ENCODE measurements around the gene TRAPPC8. TPM values are rescaled to one million over a fixed set of nuclear protein-coding genes. Genes with fewer than 3 reads are reported as not detected.
A peak's percentile ranks its signal among the peaks of the same experiment; 100 is the strongest.

The TRAPPC8 gene
- total RNA-seq, 2 experiments from 2014 or later: 22.8 to 23.4 TPM

DNA sequence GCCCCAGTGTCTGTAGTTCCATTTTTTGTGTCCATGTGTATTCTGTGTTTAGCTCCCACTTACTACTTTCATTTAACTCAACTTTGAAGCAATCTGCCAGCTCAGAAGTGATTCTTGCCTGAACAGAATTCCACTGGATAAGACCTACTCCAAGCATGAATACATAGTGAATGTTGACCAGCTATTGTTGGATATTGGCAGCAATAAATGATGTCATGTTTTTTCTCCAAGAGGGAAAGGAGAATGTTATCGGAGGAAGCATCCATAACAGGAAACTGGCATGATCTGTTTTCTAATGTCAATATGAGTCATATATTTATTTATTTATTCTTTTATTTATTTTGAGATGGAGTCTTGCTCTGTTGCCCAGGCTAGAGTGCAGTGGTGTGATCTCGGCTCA is 36.8 kb upstream of the TRAPPC8 start:
- H3K4me3 ChIP-seq (ENCODE audit: low read depth, low read length, poor library complexity, severe bottlenecking): no peak overlapping the region
- ChIA-PET CTCF (ENCODE audit: unreplicated experiment) (interaction anchor here (0.5 kb wide), 1 partner anchor 106 kb away, joined by 5 read pairs; no protein-coding TSS in a partner anchor), POLR2A (no interaction called here)
- no peak overlapping the region for H3K4me2 ChIP-seq (ENCODE audit: low read length)
- H3K9me2 ChIP-seq (ENCODE audit: insufficient read depth, low read length): no peaks in the 10 kb centered on the region
- no peaks in the 10 kb centered on the region for H3K4me1 ChIP-seq (ENCODE audit: insufficient read depth, low read length, poor library complexity, severe bottlenecking)
- H3K36me3 ChIP-seq (ENCODE audit: insufficient read depth, low read length): no peaks in the 10 kb centered on the region
- TF ChIP-seq, protein P1, sequence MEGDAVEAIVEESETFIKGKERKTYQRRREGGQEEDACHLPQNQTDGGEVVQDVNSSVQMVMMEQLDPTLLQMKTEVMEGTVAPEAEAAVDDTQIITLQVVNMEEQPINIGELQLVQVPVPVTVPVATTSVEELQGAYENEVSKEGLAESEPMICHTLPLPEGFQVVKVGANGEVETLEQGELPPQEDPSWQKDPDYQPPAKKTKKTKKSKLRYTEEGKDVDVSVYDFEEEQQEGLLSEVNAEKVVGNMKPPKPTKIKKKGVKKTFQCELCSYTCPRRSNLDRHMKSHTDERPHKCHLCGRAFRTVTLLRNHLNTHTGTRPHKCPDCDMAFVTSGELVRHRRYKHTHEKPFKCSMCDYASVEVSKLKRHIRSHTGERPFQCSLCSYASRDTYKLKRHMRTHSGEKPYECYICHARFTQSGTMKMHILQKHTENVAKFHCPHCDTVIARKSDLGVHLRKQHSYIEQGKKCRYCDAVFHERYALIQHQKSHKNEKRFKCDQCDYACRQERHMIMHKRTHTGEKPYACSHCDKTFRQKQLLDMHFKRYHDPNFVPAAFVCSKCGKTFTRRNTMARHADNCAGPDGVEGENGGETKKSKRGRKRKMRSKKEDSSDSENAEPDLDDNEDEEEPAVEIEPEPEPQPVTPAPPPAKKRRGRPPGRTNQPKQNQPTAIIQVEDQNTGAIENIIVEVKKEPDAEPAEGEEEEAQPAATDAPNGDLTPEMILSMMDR (conservative IDR thresholded peaks at IDR 0.05; ENCODE audit: low read length): no peak
- TF ChIP-seq EZH2phosphoT487 (IDR thresholded peaks at IDR 0.05; ENCODE audit: borderline replicate concordance, low read depth, low read length): no peak
- H2AFZ ChIP-seq (ENCODE audit: low read length): no peak overlapping the region
- no TSS peak for BruUV-seq (replicated peaks)
- intact Hi-C loops (cut with micrococcal nuclease; ENCODE audit: unreplicated experiment): loop anchor here (5.0 to 10.0 kb wide), 2 partner anchors 157 to 425 kb away; no protein-coding TSS in a partner anchor
- H3K9me3 ChIP-seq (ENCODE audit: low read length): no peaks in the 10 kb centered on the region
- no peak overlapping the region for H3K27ac ChIP-seq (ENCODE audit: low read depth, low read length, poor library complexity, severe bottlenecking)
- no peak for DNase-seq (ENCODE audit: low spot score)
- no peaks in the 10 kb centered on the region for H3K79me2 ChIP-seq (ENCODE audit: insufficient read depth, low read depth, low read length)
- no peaks in the 10 kb centered on the region for H4K20me1 ChIP-seq (ENCODE audit: insufficient read depth, low read length)

- Histone ChIP-seq H2AFZ (ENCODE audit: low read length) (no peak overlapping the region), H3K79me2 (ENCODE audit: insufficient read depth, low read depth, low read length) (no peaks in the 10 kb centered on the region), H3K9me3 (ENCODE audit: low read length) (no peaks in the 10 kb centered on the region), H4K20me1 (ENCODE audit: insufficient read depth, low read length) (no peaks in the 10 kb centered on the region), H3K4me3 (ENCODE audit: low read depth, low read length, poor library complexity, severe bottlenecking) (no peak overlapping the region), H3K9me2 (ENCODE audit: insufficient read depth, low read length) (no peaks in the 10 kb centered on the region), H3K4me1 (ENCODE audit: insufficient read depth, low read length, poor library complexity, severe bottlenecking) (no peaks in the 10 kb centered on the region), H3K27ac (ENCODE audit: low read depth, low read length, poor library complexity, severe bottlenecking) (no peak overlapping the region), H3K4me2 (ENCODE audit: low read length) (no peak overlapping the region), H3K36me3 (ENCODE audit: insufficient read depth, low read length) (no peaks in the 10 kb centered on the region)
- CTCF ChIA-PET (ENCODE audit: unreplicated experiment): no interaction called here
- TF ChIP-seq EZH2phosphoT487 (IDR thresholded peaks at IDR 0.05; ENCODE audit: borderline replicate concordance, low read depth, low read length): no peak
- TF ChIP-seq, protein P1 (conservative IDR thresholded peaks at IDR 0.05; ENCODE audit: low read length): no peak
- POLR2A ChIA-PET: interaction anchor here (0.6 kb wide), 1 partner anchor 236 kb away, joined by 3 read pairs; no protein-coding TSS in a partner anchor
- no peak for DNase-seq (ENCODE audit: low spot score)
- no TSS peak for BruUV-seq (replicated peaks)
- intact Hi-C loops (cut with micrococcal nuclease; ENCODE audit: unreplicated experiment): loop anchor here (5.0 to 10.0 kb wide), 2 partner anchors 156 to 424 kb away; no protein-coding TSS in a partner anchor
Observed at GRCh38 chr18:31978616-31979015, 35.7 kb upstream of the TRAPPC8 start.

DNA sequence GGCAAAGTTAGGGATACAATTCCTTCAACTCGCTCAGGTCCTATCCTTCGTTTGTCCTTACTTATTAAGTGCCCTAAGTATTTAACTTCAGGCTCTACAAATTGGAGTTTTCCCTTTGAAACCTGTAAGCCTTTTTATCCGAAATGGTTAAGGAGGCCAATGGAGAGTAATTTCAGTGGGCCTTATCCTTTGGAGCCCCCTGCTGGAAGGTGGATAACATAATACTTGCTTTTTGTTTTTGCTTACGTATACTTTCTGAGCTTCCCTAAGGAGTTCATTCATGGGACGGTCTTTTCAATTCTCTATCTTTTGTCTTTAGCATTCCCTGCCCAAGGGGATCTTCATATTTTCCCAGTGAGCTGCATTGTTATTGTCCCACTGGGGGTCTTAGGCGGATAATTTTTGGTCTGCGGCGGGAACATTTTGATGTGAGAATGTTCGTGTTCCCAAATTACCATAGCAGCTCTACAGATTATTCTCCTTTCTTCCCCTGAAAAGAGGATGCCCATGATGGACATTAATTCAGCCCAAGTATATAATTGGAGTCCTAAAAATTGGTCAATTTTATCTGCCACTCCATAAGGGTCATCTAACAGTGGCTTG is 34.4 kb upstream of the TRAPPC8 start:
- no peaks in the 10 kb centered on the region for H3K4me1 ChIP-seq (ENCODE audit: insufficient read depth, low read length, poor library complexity, severe bottlenecking)
- CTCF ChIA-PET (ENCODE audit: unreplicated experiment): no interaction called here
- H3K9me3 ChIP-seq (ENCODE audit: low read length): no peaks in the 10 kb centered on the region
- H3K36me3 ChIP-seq (ENCODE audit: insufficient read depth, low read length): no peaks in the 10 kb centered on the region
- peak; percentile 48 for DNase-seq (ENCODE audit: low spot score)
- H2AFZ ChIP-seq (ENCODE audit: low read length): no peak overlapping the region
- no peak overlapping the region for H3K27ac ChIP-seq (ENCODE audit: low read depth, low read length, poor library complexity, severe bottlenecking)
- TF ChIP-seq EZH2phosphoT487 (IDR thresholded peaks at IDR 0.05; ENCODE audit: borderline replicate concordance, low read depth, low read length): no peak
- TF ChIP-seq, protein P1 (conservative IDR thresholded peaks at IDR 0.05; ENCODE audit: low read length): peak; percentile 72
- POLR2A ChIA-PET: no interaction called here
- H3K4me3 ChIP-seq (ENCODE audit: low read depth, low read length, poor library complexity, severe bottlenecking): no peak overlapping the region
- H3K9me2 ChIP-seq (ENCODE audit: insufficient read depth, low read length): no peaks in the 10 kb centered on the region
- H4K20me1 ChIP-seq (ENCODE audit: insufficient read depth, low read length): no peaks in the 10 kb centered on the region
- no peak overlapping the region for H3K4me2 ChIP-seq (ENCODE audit: low read length)
- BruUV-seq (replicated peaks): no TSS peak
- intact Hi-C loops (cut with micrococcal nuclease; ENCODE audit: unreplicated experiment): loop anchor here (5.0 to 10.0 kb wide), 2 partner anchors 155 to 423 kb away; no protein-coding TSS in a partner anchor
- no peaks in the 10 kb centered on the region for H3K79me2 ChIP-seq (ENCODE audit: insufficient read depth, low read depth, low read length)
